GM19452 (cell line): ENCODE results near the gene SSC5D.

Source experiments
- ATAC-seq: cut with Tn5 transposase; IDR thresholded peaks from one replicate; pipeline ENCODE4 v1.9.1; 2021; ENCODE audit not compliant: unreplicated experiment

Gene SSC5D

GRCh38 chr19:55535173-55535964 lies 47.1 kb downstream of the SSC5D start:
- no peak for ATAC-seq

DNA sequence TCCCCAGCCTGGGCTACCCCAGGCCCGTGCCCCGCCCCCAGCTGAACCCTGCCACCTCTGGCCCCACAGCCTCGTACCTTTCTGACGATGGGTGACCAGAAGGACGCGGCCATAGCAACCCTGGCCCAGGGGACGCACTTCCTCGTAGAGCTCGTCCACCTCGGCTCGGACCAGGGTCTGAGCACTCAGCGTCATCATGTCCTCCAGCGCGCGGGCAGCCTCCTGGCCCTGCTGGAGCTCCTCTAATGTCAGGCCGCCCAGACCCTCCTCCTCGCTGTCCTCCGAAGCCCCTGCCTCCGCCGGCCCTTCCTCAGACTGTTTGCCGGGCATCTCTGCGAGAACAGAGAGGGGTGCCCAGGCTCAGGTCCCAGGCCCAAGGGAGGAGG lies 47.7 kb downstream of the SSC5D start:
- ATAC-seq = no peak

- ATAC-seq = no peak
These were observed 48.1 kb downstream of the SSC5D start for GRCh38 chr19:55536366-55536765.

GRCh38 chr19:55536951-55537740 lies 48.9 kb downstream of the SSC5D start, which contains the start of gene SBK2:
TSS of gene SBK2 (minus strand) at chr19:55537133. CDS start at chr19:55536294, 839 bp downstream.
- ATAC-seq = no peak

DNA sequence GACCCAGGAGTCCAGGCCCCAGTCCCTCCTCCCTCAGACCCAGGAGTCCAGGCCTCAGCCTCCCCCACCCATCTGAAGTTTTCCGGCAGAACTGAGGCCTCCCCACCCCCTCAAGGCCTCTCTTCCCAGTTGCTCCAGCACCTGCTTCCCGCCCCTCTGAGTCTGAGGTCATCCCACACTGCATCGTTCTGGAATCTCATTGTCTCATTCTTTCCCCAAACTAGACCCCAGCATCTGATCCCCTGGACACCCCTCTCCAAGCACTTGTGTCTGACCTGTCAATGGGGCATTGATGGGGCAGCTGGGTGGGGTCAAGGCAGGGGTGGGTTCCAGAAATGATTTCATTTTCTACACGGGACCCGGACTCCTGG lies 49.5 kb downstream of the SSC5D start:
- ATAC-seq = no peak

DNA sequence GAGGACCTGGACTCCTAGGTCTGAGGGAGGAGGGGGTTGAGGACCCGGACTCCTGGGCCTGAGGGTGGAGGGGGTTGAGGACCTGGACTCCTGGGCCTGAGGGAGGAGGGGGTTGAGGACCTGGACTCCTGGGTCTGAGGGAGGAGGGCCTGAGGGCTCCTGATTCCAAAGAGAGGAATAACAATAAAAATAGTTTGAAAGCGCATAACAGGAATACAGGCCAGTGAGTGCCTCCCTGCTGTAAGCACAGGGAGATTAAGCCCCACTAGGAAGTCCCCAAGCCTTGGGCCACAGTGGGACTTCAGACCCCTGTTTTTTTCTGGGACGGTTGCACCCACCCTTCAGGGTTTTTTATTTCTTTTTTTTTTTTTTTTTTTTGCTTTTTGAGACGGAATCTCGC lies 49.9 kb downstream of the SSC5D start:
- no peak for ATAC-seq

GRCh38 chr19:55539090-55539984 lies 51.1 kb downstream of the SSC5D start:
- ATAC-seq = no peak

DNA sequence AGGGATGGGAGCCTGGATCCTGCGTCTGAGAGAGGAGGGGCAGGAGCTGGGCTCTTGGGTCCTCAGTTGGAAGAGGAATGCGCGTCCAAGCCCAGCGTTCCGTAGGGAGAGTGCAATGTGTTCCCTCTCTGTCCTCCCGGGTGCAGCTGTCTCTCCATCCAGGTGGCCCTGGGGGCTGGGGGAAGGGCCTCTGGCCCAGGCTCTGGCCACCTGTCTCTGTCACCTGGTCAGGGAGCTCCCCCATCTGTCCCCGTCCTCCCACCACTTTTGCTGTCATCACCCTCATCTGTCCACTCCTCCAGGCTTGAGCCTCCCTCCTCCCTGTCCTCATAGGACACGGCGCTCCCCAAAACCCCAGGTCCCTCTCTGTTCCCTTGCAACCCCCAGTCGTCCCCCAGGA lies 52.4 kb downstream of the SSC5D start:
- ATAC-seq = no peak

GRCh38 chr19:55541091-55541490 lies 52.9 kb downstream of the SSC5D start:
- no peak for ATAC-seq

DNA sequence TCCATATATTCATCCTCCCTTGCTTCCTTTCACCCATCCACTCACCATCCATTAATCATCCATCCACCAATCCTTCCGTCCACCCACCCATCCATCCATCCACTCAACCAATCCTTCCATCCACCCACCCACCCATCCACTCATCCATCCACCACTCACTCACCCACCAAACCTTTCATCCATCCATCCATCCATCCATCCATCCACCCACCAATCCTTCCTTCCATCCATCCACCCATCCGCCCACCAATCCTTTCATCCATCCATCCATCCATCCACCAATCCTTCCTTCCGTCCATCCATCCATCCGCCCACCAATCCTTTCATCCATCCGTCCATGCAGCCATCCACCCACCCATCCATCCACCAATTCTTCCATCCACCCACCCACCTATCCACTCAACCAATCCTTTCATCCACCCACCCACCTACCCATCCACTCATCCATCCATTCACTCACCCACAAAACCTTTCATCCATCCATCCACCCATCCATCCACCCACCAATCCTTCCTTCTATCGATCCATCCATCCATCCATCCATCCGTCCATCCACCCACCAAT lies 54.1 kb downstream of the SSC5D start:
- ATAC-seq = no peak

GRCh38 chr19:55543567-55543966 lies 55.3 kb downstream of the SSC5D start:
- no peak for ATAC-seq

- ATAC-seq = no peak
These were observed 55.8 kb downstream of the SSC5D start for GRCh38 chr19:55544014-55544413.

DNA sequence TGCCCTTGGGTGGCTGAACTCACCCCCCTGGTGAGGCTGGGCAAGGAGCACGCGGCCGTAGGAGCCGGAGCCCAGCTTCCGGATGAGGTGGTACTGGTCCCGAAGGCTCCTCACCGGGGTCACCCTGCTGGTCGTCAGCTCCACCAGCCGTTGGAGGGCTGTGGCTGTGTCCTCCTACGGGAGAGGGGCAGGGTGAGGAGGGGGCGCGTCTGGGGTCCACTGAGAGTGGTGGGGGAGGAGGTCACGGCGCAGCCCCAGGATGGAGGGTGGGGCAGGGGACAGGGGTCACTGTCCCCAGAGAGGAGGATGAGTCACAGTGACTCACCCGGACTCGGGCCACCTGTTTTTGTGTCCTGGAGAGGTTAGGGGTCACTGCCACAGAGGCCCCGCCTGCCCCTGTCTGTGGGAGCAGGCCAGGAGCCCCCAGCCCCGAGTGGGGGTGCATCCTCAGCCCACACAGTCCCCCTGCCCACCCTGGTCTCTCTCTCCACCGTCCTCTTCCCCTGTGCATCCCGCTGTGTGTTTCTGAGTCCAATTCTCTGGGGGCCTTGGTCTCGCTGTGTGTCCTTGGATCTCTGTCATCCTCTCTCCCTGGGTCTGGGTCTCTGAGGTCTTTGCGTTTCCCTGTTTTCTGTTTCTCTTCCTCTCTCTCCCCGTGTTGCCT lies 56.7 kb downstream of the SSC5D start:
- no peak for ATAC-seq

GRCh38 chr19:55545443-55545842 lies 57.2 kb downstream of the SSC5D start, which contains the start of gene SBK3:
TSS of gene SBK3 (minus strand) at chr19:55545543. CDS start at chr19:55545543, 0 bp downstream.
- ATAC-seq = no peak

DNA sequence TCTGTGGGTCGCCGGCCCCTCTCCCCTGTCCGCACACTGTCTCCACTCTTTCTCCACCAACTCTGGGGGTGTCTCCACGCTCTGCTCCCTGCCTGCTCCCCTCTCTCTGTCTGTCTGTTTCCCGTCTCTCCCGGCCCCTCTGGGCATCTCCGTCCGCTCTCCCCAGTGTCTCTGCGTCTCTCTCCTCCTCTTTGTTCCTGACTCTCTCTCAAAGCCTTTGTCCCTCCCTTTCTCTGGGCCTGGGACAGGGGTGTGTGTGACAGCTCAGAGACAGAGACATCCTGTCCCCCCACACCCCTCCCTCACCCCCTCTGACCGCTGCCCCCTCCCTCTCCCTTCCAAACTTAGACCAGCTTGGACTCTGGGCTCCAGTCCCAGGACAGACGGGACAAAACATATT lies 57.8 kb downstream of the SSC5D start:
- no peak for ATAC-seq

GRCh38 chr19:55546822-55547614 lies 58.8 kb downstream of the SSC5D start:
- ATAC-seq = no peak

DNA sequence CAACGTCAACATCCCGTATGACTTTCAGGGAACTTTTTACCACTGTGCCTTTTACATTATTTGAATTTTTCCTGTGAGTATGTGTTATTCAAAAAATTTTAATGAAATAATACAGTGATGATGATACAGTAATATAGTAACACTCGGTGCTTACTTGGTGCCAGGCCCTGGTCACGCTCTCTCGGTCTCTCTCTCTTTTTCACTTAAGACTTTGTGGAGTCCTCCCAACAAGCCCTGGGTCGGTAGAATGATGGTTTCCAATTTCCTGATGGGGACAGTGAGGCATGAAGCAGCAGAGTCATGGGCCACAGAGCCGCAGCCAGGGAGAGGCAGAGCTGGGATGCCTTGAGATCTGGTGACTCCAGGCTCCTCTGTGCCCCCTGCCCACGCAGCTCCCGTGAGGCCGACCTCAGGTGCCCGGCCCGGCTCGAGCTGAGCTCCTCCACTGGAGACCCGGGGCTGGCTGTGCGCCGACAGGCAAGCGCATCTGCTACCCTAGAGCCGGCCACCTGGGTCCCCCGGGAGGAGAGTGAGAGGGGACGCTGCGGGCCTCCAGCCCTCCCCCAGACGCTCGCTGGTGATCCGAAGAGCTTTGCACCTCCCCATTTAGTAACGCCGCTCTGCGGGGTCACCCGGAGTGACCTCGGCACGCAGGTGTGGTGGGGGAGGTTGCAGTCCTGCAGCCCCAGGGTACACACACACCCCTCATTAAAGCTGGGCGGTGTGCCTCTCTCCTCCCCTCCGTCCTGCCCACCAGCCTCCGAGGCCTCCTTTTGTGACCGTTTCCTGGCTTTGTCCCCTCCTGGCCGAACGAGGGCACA lies 61.5 kb downstream of the SSC5D start:
- ATAC-seq = no peak

DNA sequence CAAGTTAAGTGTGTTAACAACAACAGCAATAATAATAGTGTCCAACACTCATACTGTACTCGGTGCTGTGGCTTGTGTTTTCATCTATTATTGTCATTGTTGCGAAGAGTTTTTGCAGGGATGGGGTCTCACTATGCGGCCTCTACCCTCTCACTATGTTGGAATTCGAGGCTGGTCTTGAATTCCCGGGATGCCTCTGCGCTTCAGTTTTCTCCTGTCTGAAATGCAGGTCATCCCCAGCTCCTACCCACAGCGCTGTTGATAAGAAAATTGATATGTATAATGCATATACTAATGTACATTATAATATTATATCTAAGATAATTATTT lies 62.0 kb downstream of the SSC5D start:
- ATAC-seq = no peak

DNA sequence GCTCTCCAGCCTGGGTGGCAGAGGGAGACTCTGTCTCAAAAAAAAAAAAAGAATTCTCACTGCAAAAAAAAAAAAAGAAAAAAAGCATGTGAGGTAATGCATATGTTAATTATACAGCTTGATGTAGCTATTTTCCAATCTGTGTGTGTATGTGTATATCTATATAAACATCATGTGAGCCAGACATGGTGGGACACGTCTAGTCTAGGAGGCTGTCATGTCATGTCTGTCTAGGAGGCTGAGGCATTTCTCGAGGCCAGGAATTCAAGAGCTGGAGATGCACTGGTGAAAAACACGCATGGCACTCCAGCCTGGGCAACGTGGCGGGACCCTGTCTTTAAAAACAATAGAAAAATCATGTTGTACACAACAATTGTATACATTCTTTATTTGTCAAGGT lies 64.0 kb downstream of the SSC5D start:
- ATAC-seq = no peak
